GM12875 (cell line): ENCODE data around the gene TECPR1.

Source experiments
- H3K4me3 ChIP-seq: one replicate; pipeline ENCODE4 v1.5.1; 2011; ENCODE audit warnings: low read depth, low read length, control low read depth
- CTCF ChIP-seq: IDR thresholded peaks from 2 replicates; pipeline ENCODE4 v1.5.1; 2011; ENCODE audit warnings: low read depth, mild to moderate bottlenecking, control low read depth, inconsistent platforms, low read length, moderate library complexity, borderline replicate concordance; ENCODE audit not compliant: insufficient read depth

Gene TECPR1

GRCh38 chr7:98192781-98193457, 59.1 kb downstream of the TECPR1 start:
- TF ChIP-seq CTCF: no peak
- no peak overlapping the region for H3K4me3 ChIP-seq

GRCh38 chr7:98191668-98192431, 60.2 kb downstream of the TECPR1 start:
- no peak overlapping the region for H3K4me3 ChIP-seq
- no peak for TF ChIP-seq CTCF

- H3K4me3 ChIP-seq: no peak overlapping the region
Observed at GRCh38 chr7:98189559-98189958, 62.5 kb downstream of the TECPR1 start.

GRCh38 chr7:98187138-98187502, 64.9 kb downstream of the TECPR1 start:
- TF ChIP-seq CTCF: no peak
- H3K4me3 ChIP-seq: no peak overlapping the region

More at GRCh38 chr7:98189559-98189958, 62.5 kb downstream of the TECPR1 start:
- TF ChIP-seq CTCF: no peak

GRCh38 chr7:98186452-98187137, 65.4 kb downstream of the TECPR1 start:
- no peak overlapping the region for H3K4me3 ChIP-seq
- no peak for TF ChIP-seq CTCF

- no peak for TF ChIP-seq CTCF
Observed at GRCh38 chr7:98185101-98185500, 66.9 kb downstream of the TECPR1 start.

More at GRCh38 chr7:98185101-98185500, 66.9 kb downstream of the TECPR1 start:
- H3K4me3 ChIP-seq: no peak overlapping the region
